HG03066 (cell line): ENCODE results near the gene DBH.
"Not testable (repeated sequence)": the region's sequence is repeated elsewhere in the genome, so short reads cannot be mapped to it uniquely, and the experiment has no call there.

Experiments
- ATAC-seq: cut with Tn5 transposase; IDR thresholded peaks from one replicate; pipeline ENCODE4 v1.9.1; 2021; ENCODE audit warnings: low read depth; ENCODE audit not compliant: unreplicated experiment

The DBH gene

DNA sequence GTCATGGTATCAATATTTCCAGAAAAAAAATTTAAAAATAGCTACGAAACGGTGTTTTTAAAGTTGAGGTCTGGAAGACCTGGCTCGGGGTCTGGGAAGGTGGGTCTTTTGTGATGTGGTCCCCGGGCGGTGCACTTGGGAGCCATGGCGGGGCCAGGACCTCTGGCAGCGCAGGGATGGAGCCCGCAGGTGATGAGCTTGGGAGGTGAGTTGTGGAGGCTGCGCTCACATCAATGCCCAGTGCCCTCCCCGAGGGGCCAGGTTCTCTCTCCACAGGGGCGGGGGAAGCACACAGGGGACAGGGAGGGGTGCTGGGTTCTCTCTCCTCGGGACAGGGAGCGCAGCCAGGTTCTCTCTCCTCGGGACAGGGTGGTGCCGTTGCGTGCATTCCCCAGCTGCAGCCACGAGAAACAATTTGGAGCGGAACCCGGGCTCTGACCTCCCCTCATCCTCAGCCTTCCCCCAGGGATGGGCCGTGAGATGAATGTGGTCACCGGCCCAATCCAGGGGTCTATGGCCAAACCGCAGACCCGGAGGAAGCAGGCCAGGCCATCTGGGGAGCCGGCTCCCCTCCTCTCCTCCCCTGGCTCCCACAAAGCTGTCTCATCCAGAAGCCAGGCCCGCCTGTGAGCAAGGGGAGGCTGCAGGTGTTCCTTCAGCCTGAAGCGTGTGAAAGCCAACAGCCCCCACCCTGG lies 25.8 kb downstream of the DBH start:
- ATAC-seq, result no peak

DNA sequence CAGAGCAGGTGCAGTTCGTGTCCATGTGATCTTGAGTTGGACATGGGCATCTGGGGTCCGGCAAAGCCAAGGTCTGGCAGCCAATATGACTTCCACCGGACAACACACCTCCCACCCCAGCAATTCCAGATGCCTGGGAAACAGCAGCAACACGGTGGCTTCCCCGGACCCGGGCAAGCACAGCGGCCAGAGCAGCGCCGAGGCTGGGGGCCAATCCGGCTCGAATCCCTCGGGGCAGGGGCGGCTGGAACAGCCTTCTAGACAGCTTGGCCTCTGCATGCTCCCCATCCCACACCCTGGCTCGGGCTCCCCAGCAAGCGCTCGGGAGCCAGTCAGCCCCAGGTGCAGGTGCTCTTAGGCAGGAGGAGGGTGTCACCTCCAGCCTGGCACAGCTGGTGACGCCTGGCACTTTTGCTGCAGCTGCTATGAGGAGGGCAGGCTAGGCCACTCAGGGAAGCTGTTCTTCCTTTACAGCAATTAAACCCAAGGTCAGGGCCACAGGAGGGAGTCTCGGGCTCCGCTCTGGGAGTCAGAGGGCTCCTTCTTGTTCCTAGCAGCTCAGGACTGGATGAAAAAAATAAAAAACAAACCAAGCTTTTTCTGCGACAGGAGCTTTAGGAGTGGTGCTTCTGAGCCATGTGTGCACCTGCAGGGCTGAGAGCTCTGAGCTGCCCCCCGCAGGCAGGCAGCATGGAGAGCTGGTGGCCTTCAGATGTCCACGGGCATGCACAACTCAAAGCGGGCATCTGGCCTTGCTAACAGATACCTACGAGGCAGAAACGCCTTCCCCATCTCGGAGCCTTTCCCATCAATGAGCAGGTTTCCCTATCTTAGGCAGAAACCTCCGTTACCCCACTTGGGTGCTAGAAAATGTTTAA lies 28.2 kb downstream of the DBH start:
- ATAC-seq, result no peak

DNA sequence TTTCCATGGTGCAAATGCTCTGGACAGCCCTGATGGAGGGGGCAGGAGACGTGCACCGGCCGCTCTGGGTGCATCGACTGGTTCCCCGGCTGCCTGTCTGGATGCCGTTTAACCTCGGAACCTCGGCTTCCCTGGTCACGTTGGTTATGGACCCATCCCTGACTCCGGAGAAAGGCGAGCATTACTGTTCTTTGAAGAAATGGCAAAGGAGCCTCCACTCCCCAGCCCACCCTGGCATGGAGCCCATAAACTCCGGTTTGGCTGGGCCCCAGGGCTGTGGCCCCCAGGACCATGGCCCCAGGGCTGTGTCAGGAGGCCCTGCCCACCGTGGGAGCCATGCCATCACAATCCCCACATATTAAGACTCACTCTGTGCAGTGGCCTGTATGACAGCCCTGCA lies 28.9 kb downstream of the DBH start:
- no peak for ATAC-seq

DNA sequence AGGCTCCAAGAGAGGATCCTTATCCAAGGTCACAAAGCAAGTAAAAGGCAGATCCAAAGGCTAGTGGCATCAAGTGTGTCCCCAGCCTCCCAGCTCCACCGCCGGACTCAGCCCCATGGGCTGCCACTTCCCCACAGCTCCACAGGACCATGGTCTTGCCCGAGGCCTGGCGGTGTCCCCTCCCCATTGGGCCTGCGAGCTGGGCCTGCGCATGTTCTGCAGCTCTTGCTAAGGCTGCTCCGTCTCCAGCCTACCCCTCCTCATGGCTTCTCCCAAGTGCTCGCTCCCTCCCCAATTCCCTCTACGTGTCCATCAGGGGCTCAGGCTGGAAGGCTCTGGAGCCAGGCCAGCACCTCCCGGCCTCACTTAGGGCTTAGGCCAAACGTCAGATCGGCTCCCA lies 29.4 kb downstream of the DBH start:
- ATAC-seq, result no peak

DNA sequence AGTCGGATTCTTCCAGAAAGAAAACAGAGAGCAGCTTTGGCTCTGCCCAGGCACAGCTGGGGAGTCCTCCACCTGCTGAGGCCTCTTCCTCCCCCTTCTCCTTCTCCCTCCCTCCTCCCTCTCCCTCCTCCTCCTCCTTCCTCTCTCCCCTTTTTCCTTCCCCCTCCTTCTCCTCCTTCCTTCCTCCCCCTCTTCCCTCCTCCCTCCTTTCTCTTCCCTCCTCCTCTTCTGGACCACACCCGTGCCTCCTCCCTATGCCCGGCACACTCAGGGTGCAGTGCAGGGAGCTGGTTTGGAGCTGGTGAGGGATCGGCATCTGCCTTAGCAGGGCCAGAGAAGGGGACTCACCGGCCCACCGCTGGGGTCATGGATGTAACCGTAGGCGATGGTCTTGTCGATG lies 30.2 kb downstream of the DBH start:
- no peak for ATAC-seq

DNA sequence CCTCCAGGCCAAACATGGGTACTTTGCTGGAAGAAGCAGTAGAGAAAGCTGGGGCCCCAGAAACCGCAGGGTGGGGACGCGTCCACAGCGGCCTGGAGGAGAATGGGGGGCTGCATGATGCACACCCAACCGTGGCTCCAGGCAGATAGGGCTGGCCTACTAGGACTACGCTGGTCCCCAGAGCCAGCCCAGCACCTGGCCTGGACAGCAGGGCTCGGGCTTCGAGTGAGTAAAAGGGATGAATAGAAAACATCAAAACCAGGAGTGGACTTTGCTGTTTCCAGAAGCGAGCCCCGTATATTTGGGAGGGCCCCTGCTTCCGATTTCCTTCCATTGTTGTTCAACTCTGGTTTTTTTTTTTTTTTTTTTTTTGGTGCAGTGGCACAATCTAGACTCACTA lies 30.7 kb downstream of the DBH start:
- ATAC-seq, result no peak

DNA sequence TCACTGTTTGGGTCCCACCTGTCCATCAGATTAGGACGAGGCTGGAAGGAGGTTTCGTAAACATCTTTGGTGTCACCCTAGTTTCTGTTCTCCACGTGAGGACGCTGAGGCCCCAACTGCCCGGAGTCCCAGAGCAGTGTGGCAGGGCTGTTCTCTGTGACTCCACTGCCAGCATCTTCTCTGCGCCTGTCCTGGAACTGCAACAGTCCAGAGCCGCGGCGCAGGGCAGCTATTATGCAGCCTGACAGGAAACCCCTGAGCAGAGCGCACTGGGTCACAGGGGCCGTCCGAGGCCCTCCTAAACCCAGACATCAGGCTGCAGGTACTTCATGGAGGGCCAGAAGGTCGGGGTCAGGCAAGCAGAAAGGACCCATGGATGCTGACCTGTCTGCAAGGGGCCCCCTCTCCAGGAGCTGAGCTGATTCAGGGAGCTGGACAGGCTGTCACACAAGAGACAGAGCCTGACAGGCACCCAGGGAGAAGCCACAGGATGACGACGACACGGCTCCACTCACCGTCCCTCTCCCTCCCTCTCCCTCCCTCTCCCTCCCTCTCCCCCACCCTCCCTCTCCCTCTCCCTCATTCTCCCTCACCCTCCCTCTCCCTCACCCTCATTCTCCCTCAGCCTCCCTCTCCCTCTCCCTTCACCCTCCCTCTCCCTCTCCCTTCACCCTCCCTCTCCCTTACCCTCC lies 31.7 kb downstream of the DBH start:
- ATAC-seq, result no peak

DNA sequence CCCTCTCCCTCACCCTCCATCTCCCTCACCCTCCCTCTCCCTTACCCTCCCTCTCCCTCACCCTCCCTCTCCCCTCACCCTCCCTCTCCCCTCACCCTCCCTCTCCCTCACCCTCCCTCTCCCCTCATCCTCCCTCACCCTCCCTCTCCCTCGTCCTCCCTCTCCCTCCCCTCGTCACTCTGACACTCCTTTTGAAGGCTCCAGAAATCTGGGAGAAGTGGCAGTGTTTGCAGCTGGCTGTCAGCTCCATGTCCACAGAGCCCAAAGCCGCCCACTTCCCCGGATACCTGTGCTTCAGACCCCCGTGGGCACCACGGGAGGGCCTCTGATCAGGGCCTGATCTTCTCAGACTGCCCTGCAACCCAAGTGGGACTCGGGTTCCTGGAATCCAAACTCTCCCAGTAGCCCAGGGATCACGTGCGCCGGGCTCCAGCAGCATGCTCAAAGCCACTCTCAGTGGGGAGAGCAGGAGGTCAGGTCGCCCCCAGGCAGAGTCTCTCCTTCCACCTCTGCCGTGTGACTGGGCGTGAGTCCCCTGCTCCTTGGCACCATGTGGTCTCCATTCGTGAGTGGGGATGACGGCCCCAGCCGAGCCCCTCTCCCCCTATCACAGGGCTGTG lies 33.1 kb downstream of the DBH start:
- no peak for ATAC-seq

DNA sequence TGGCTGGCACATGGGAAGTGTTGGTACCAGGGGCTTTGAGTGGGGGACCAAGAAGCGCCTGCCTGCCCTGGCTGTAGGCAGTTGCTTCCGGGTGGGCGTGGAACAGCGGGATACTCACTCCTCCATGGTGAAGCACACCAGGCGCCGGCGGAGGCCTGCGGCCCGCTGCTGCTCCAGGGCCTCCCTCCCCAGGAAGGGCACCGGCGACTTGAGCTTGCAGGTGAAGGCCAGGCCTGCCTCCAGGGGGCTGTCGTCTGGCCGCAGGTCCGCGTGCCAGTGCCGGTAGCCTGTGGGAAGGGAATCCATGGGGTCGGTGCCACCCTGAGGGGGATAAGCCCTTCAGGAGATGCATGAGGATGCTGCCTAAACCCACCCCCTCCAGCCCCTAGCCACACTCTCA lies 34.3 kb downstream of the DBH start:
- no peak for ATAC-seq

DNA sequence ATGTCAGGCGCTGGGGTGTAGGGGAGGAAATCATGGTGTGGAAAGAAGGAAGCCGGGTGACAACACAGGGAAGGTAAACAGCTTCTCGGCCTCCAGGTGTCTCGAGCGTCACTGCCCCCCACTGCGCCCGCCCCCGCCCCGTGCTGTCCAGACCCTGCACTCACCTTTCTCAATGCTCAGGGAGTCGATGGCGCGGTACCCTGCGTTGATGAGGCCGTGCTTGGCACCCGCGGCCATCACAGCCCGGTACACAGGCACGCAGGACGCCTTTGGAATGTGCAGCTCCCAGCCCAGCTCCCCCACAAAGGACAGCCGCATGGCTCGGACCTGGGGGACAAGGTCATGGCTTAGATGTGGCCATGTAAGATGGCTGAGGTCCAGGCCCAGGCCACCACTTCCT lies 35.2 kb downstream of the DBH start:
- no peak for ATAC-seq

DNA sequence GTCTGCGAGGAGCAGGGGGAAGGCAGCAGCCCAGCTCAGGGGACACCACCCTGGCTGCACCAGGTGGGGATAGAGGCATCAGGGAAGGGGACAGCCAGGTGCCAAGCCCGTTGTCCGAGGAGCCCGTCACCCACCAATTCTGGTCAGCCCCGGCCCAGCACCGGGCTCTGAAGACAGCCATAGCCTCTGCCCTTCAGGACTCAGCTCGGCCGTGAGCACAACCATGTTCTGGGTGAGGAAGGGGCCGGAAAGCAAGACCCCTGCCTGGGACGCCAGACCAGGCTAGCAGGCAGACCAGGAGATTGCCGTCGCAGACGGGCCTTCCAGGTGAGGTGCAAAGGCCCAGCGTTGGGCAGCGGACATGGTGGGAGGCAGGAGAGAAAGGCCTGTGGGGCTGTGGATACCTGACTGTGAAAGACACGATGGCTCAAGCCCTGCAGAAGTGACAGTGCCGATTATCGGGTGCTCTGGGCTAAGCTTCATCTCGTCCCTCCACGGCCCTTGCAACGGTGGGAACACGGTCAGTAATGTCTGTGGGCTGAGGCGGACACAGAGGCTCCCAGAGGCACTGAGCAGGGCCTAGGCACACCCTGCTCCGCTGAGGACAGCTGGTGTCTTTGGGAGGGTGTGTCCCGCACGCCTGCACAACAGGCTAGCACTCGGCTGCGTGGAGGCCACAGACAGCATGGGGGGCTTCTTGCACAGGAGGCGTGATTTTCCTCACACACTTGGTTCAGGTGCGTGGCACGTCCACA lies 36.5 kb downstream of the DBH start:
- no peak for ATAC-seq

DNA sequence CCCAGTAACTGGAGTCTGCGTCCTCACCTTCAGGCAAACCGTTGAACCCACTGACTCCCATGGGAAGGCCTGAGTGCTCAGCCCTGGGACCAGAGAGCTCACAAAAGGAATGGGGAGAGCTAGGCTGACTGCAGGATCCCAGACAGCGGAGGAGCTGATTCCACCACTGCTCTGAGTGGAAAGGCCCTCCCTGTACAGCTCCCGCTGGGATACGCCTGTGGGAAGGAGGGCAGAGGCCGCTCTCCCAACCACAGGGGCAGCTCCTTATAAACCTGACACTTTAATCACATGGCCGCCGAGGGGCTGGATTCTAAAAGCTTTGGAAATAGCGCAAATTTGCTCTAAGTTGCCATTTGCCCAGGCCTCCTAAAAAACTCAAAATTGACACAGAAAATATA lies 37.1 kb downstream of the DBH start:
- ATAC-seq, result no peak

DNA sequence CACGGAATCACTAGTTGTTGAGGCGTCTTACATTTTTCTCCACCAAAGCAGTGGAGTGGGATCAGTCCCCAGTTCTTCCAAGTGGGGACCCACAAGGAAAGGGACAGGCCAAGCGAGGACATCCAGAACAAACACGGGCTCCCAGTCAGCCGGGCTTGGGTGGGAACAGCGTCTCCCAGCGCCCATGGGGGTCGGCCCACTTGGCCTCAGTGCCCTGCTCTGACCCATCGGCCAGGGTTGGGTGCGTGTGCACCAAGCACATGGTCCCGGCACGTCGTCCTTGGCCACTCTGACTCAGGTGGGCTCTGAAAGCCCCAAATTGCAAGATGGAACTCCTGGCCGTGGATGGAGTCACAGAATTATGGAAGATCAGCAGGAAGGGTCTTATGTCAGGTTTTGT lies 37.9 kb downstream of the DBH start:
- no peak for ATAC-seq

DNA sequence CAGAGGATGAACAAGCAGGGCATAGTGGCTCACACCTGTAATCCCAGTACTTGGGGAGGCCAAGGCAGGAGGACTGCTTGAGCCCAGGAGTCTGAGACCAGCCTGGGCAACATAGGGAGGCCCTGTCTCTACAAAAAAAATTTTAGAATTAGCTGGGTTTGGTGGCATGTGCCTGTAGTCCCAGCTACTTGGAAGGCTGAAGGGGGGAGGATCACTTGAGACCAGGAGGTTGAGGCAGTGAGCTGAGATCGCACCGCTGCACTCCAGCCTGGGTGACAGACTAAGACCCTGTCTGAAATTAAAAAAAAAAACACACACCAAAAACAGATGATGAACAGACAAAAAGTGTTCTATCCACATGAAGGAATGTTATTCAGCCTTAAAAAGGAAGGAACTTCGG lies 39.6 kb downstream of the DBH start:
- ATAC-seq, result not testable (repeated sequence)

DNA sequence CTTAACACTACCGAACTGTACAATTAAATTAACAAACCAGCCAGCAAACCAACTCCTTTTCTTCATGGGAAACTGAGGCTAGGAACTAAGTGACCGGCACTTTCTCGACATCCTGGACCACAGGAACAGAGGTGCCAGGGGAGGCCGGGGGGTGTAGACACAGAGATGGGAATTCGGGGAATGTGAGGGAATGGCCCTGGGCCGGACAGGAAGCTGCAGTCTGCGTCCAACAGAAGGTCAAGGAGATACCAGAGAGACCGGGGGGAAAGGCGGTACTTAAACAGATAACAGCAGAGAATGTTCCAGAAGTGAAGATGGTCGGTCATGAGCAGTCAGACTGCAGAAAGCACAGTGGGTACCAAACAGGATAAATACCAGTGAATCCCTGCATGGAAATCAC lies 40.3 kb downstream of the DBH start:
- no peak for ATAC-seq

DNA sequence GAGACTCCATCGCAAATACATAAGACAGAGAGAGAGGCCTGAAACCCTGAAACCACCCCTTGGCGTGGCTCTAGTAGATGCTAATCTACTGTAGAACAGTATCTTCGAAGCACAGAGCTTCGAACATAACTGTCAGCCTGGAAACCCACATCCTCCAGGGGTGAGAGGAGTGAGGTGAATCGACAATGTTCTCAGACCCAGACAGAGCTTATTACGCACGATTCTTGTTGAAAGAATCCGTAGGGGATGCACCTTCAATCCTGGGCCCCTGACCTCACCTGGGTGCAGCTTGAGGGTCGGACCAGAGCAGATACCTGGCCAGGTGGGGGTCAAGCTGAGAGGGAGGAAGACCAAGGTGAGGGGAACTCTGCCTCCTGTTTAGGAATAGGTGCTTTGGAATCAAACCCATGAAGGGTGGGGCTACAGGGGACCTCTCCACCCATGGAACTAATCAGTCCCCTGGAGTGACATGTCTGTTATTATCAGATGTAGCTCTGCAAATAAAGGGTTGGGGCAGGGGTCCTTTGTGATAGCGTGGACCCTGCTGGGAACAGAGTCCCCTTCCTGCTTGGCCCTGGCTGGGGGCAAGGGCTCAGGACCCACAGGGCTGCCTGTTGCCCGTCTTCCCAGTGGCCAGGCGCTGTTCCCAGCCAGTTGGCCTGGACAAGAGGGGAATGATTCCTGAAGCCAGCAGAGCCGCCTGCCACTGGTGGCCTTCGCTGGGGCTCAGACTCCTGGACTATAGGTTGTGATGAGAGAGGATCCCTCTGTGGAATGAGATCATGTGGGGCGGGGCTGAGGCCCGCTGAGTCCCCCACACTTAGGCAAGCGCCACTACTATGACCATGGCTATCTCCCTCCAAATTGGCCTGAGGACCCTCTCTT lies 41.2 kb downstream of the DBH start:
- ATAC-seq, result no peak

DNA sequence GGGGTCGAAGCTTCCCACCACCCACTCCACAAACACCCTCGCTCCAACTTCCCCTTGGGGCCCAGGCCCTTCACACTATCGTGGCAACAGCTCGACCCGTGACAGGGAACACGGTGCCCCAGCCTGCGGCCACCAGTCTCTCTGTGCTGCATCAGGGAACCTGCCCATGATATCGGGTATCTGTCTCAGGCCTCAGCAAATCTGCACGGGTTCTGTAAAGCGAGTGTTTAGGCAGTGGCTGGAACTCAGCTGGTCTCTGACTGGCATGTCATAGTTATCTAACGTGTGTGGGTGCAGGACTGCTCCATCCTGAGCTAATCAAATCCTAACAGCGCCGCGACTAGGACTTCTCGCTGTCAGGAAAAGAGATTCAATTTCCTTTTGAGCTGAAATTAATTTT lies 42.9 kb downstream of the DBH start:
- ATAC-seq, result no peak

DNA sequence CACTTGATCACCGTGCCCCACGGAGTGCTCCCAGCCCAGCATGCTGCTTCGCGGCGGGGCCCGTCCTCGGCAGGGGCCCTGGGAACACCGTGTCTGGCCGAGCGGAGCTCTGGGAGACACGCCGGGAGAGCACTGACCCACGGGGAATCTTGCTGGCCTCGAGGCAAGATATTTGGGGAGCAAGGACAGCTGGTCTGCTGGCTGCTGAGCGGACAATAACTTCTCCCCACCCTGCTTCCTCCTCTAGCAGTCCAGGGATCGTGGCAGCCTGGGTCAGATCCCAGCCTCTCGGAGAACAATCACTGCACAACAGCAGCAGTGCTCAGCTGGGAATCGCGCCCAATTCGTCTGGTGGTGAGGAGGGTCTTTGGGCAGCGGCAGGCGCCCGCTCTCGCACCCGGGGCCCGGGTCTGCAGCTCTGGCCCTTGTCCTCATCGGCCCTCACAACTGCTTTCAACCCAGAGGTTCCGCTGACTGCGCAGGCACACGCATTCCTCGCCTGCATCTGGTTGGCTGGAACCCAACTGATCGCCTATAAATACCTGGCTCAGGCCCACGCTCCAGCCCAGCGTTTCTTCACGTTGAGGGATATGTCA lies 43.4 kb downstream of the DBH start:
- no peak for ATAC-seq
